MCF 10A (cell line): Measurements from ENCODE around the gene TUT4. TPM values are rescaled to one million over a fixed set of nuclear protein-coding genes. Genes with fewer than 3 reads are reported as not detected.

Source experiments
- BruUV-seq: library from RNA; stranded (reverse); fragments of 400-500 nt; replicated peaks from 2 replicates; lab custom pipeline; 2021; lab: Mats Ljungman, UMichigan
- CTCF ChIA-PET: fragments of 300-600 bp; sonication (Branson Sonifier 250); formaldehyde crosslinking; extraction: SDS; loops from one replicate; lab custom pipeline; 2021; ENCODE audit warnings: antibody characterized with exemption, inconsistent platforms; lab: Yijun Ruan, JAX
- POLR2A ChIA-PET: fragments of 300-600, 350-650 bp; sonication (Branson Sonifier 250); formaldehyde crosslinking; extraction: SDS; loops from one replicate; lab custom pipeline; 2020; ENCODE audit warnings: antibody characterized with exemption, inconsistent platforms; lab: Yijun Ruan, JAX
- DNase-seq: peaks from one replicate; pipeline ENCODE4 v3.0.0-alpha.2; 2018; ENCODE audit not compliant: unreplicated experiment
- H3K27ac Mint-ChIP-seq: one replicate; pipeline ENCODE4 v1.8.0; 2022; ENCODE audit warnings: mild to moderate bottlenecking, low read depth, mixed read lengths; ENCODE audit not compliant: unreplicated experiment
- H3K27me3 Mint-ChIP-seq: one replicate; pipeline ENCODE4 v1.8.0; 2022; ENCODE audit warnings: mixed read lengths; ENCODE audit not compliant: insufficient read depth, unreplicated experiment
- H3K36me3 Mint-ChIP-seq: one replicate; pipeline ENCODE4 v1.8.0; 2022; ENCODE audit warnings: mild to moderate bottlenecking, moderate library complexity, mixed read lengths; ENCODE audit not compliant: insufficient read depth, unreplicated experiment
- H3K4me1 Mint-ChIP-seq: one replicate; pipeline ENCODE4 v1.8.0; 2022; ENCODE audit warnings: mixed read lengths; ENCODE audit not compliant: insufficient read depth, unreplicated experiment
- H3K4me3 Mint-ChIP-seq: one replicate; pipeline ENCODE4 v1.8.0; 2022; ENCODE audit warnings: mild to moderate bottlenecking, moderate library complexity, mixed read lengths; ENCODE audit not compliant: unreplicated experiment
- H3K9me3 Mint-ChIP-seq: one replicate; pipeline ENCODE4 v1.8.0; 2022; ENCODE audit warnings: mixed read lengths; ENCODE audit not compliant: unreplicated experiment
- intact Hi-C: fragments of 100-400 bp; cut with micrococcal nuclease; formaldehyde crosslinking; loops from 2 replicates; pipeline ENCODE4 v1.14.1; 2022
- total RNA-seq: library from RNA; stranded (reverse); gene quantifications from 2 replicates; pipeline ENCODE4 v1.2.3, GENCODE V29; 2022
- TF ChIP-seq, protein P1 (sequence below): fragments of 200-600 bp; IDR thresholded peaks from one replicate; pipeline ENCODE4 v1.8.0; 2022; ENCODE audit warnings: antibody characterized with exemption, mild to moderate bottlenecking; ENCODE audit not compliant: unreplicated experiment

TUT4 gene
- total RNA-seq, 1 experiment from 2014 or later, result 90.7 TPM

DNA sequence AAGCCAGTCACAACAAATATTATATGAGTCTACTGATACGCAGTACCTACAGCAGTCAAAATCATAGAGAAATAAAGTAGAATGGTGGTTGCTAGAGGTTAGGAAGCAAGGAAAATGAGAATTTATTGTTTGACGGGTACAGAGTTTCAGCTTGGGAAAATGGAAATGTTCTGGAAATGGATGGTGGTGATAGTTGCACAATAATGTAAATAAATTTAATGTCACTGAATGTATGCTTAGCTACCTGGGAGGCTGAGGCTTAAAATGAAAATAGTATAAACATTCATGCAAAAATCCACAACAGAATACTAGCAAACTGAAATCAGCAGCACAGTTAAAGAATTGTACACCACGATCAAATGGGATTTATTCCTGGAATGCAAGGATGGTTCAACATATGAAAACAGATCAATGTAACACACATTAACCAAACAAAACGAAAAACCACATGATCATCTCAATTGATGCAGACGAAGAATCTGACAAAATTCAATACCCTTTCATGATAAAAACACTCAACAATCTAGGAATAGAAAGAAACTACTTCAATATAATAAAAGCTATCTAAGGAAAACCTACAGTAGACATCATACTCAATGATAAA lies 10.7 kb downstream of the TUT4 start:
- Mint-ChIP-seq H3K4me3 (no peak overlapping the region), H3K27ac (no peak overlapping the region), H3K27me3 (no peaks in the 10 kb centered on the region), H3K36me3 (peaks cover 57% of the 10 kb centered on the region), H3K9me3 (no peaks in the 10 kb centered on the region), H3K4me1 (no peaks in the 10 kb centered on the region)
- BruUV-seq, result no TSS peak
- TF ChIP-seq, protein P1, sequence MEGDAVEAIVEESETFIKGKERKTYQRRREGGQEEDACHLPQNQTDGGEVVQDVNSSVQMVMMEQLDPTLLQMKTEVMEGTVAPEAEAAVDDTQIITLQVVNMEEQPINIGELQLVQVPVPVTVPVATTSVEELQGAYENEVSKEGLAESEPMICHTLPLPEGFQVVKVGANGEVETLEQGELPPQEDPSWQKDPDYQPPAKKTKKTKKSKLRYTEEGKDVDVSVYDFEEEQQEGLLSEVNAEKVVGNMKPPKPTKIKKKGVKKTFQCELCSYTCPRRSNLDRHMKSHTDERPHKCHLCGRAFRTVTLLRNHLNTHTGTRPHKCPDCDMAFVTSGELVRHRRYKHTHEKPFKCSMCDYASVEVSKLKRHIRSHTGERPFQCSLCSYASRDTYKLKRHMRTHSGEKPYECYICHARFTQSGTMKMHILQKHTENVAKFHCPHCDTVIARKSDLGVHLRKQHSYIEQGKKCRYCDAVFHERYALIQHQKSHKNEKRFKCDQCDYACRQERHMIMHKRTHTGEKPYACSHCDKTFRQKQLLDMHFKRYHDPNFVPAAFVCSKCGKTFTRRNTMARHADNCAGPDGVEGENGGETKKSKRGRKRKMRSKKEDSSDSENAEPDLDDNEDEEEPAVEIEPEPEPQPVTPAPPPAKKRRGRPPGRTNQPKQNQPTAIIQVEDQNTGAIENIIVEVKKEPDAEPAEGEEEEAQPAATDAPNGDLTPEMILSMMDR, result no peak
- ChIA-PET CTCF (no interaction called here), POLR2A (interaction anchor here (0.7 to 1.3 kb wide), 2 partner anchors 10 to 43 kb away, joined by 3 read pairs; no protein-coding TSS in a partner anchor)
- intact Hi-C loops, result no loop called here
- no peak for DNase-seq

DNA sequence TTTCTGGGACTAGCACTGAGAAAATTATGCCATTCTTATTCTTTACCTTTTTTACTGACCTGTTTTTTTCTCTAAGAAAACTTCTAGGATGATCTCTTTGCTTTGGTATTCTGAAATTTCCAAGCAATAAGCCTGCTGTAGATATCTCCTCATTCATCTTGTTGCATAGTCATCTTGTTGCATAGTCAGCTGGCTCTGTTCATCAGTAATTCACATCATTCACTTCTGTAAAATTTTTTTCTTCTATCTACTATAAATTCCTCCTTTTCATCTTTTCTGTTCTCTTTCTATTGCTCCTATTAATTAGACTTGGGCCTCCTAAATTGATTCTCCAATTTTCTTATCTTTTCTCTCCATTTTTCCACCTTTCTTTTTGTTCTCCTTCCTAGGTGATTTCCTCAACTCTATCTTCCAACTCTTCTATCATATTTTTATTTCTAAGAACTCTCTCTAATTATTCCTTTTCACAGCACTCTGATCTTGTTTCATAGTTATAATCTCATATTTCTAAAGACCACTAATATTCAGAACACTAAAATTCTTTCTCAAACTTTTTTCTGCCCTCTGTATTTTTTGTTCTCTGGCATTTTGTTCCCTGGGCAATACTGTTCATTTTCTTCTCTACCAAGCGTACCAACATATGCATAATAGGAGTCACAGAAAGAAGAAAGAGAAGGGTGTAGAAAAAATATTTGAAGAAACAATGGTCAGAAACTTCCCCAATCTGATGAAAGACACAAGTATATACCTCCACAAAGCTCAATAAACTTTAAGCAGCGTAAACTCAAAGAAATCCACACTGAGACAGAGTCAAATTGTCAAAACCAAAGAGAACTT lies 17.7 kb downstream of the TUT4 start:
- Mint-ChIP-seq H3K9me3 (peaks cover 9% of the 10 kb centered on the region), H3K4me1 (peaks cover 8% of the 10 kb centered on the region), H3K27ac (no peak overlapping the region), H3K36me3 (peaks cover 58% of the 10 kb centered on the region), H3K27me3 (no peaks in the 10 kb centered on the region), H3K4me3 (no peak overlapping the region)
- ChIA-PET CTCF (interaction anchor here (0.7 kb wide), 1 partner anchor 151 kb away, joined by 5 read pairs; no protein-coding TSS in a partner anchor), POLR2A (interaction anchor here (0.6 to 3.8 kb wide), 6 partner anchors 12 to 33 kb away, joined by 3 to 15 read pairs (median 5); partner anchors contain the start of gene TUT4)
- intact Hi-C loops, result no loop called here
- TF ChIP-seq, protein P1, result no peak
- DNase-seq, result no peak
- BruUV-seq, result TSS peak; percentile 9

DNA sequence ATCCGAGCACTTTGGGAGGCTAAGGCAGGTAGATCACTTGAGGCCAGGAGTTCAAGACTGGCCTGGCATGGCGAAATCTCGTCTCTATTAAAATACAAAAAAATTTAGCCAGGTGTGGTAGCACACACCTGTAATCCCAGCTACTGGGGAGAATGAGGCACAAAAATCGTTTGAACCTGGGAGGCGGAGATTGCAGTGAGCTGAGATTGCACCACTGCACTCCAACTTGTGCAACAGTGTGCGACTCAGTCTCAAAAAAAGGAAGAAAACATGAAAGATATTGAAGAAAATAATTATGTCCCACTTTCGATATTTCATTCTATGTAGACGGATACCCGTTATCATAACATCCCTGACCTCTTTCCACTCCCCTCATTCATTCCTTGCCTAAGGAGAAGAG lies 19.2 kb downstream of the TUT4 start:
- no TSS peak for BruUV-seq
- Mint-ChIP-seq H3K4me3 (no peak overlapping the region), H3K27ac (no peak overlapping the region), H3K4me1 (peaks cover 8% of the 10 kb centered on the region), H3K9me3 (peaks cover 9% of the 10 kb centered on the region), H3K27me3 (no peaks in the 10 kb centered on the region), H3K36me3 (peaks cover 46% of the 10 kb centered on the region)
- CTCF ChIA-PET, result interaction anchor here (0.7 kb wide), 1 partner anchor 10 kb away, joined by 5 read pairs; no protein-coding TSS in a partner anchor
- intact Hi-C loops, result no loop called here
- TF ChIP-seq, protein P1, result no peak
- POLR2A ChIA-PET, result interaction anchor here (1.0 to 2.3 kb wide), 3 partner anchors 10 to 15 kb away, joined by 3 to 6 read pairs (median 4); no protein-coding TSS in a partner anchor
- no peak for DNase-seq

DNA sequence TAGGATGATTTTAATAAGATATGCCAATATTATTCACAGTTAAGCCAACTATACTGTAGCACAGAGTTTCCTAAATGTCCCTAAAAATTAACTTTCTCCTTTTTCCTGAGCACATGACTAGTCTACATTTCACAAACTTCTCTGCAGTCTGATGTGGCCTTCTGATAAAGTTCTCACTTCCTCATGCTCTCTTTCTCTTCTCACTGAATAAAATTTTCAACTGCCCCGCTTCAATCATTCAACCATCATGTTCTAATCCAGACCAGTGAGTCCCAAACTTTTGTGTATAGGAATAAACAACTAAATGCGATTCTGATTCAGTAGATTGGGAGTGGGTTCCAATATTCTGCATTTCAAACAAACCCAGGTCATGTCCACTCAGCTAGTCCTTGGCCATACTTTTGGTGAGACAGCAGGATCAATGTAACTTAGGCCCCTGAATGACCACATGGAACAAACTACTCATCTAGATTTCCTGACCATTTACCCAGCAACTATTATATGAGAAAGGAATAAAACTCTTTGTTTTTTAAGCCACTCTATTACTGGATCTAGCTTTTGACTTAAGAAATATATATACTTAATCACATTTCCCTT lies 20.1 kb downstream of the TUT4 start:
- Mint-ChIP-seq H3K36me3 (peaks cover 52% of the 10 kb centered on the region), H3K27me3 (no peaks in the 10 kb centered on the region), H3K27ac (peak overlapping the region; percentile 59), H3K4me1 (peaks cover 8% of the 10 kb centered on the region), H3K9me3 (peaks cover 9% of the 10 kb centered on the region), H3K4me3 (no peak overlapping the region)
- TF ChIP-seq, protein P1, result no peak
- no TSS peak for BruUV-seq
- ChIA-PET CTCF (interaction anchor here (1.3 kb wide), 1 partner anchor 10 kb away, joined by 4 read pairs; no protein-coding TSS in a partner anchor), POLR2A (interaction anchor here (0.8 to 2.3 kb wide), 4 partner anchors 10 to 16 kb away, joined by 3 to 6 read pairs (median 4); no protein-coding TSS in a partner anchor)
- DNase-seq, result no peak
- intact Hi-C loops, result no loop called here
